GM12872 (cell line): Measurements from ENCODE around the gene CPNE2.

Source experiments
- CTCF ChIP-seq: IDR thresholded peaks from 3 replicates; pipeline ENCODE4 v1.5.1; 2011; ENCODE audit warnings: low read depth, mild to moderate bottlenecking, low read length, moderate library complexity; ENCODE audit not compliant: insufficient read depth

CPNE2 gene

DNA sequence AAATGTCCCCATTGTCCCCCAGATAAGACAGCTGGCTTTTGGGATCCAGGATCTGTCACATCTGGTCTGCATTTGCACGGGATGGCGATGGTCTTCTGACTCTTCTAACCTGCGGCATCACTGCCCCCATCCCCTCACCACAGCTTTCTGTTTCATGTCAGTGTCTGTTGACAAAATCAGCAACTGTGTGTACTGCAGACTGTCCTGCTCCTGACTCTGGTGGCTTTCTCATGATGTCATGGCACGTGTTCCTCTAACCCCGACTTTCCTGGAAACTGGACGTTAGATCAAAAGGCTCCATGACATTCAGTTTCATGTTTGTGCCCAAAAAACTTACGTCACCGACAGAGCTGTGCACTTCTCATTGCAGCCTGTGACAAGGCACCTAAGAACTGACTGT is 30.1 kb upstream of the CPNE2 start:
- no peak for TF ChIP-seq CTCF

GRCh38 chr16:57064995-57065394 is 27.4 kb upstream of the CPNE2 start:
- TF ChIP-seq CTCF = no peak

DNA sequence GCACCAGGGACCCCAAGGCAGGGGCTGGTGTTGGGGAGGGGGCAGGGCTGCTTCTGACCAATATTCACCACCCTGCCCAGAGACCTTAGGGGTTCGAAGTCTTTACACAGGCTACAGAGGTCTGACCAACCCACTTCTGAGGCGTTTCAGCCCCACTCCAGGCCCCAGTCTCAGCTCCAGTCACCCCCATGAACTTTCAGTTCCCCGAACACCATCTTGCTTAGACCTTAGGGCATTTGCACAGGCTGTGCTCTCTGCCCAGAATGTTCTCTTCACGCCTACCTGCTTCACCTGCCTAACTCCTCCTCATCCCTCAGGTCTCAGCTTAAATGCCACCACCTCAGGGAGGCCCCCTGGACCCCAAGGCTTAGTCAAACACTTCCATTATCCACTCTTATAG is 25.8 kb upstream of the CPNE2 start:
- TF ChIP-seq CTCF = no peak

DNA sequence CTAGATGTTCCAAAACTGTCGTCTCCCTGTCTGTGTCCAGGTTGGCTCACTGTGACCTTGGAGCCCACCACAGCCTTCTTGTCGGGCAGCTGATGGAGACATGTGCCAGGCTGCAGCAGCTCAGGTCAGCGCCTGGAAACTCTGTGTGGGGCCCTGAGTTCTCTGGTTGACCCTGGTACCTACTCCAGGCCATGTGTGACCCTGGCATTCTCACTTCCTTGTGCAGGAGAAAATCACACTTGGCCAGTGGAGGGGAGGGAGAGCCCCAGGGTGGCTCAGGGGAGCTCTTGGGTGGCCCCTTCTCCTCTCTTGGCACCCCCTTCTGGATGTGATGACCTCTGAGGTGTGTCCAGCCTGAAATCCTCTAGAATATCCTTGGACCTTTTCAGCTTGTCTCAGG is 25.0 kb upstream of the CPNE2 start:
- TF ChIP-seq CTCF = no peak

DNA sequence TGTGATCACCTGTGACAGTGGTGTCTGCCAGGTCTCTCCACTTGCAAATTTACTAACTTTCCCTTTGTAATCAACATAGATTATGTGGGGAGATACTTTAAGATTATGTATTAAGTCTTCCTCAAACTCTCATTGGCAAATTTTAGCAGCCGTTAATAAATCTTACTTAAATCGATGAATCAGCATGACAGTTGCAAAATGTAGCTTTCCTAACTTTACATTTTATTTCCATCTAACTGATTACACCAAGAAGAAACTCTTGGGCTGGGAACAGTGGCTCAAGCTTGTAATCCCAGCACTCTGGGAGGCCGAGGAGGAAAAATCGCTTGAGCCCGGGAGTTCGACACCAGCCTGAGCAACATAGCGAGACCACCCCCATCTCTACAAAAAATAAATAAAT is 23.3 kb upstream of the CPNE2 start:
- no peak for TF ChIP-seq CTCF

DNA sequence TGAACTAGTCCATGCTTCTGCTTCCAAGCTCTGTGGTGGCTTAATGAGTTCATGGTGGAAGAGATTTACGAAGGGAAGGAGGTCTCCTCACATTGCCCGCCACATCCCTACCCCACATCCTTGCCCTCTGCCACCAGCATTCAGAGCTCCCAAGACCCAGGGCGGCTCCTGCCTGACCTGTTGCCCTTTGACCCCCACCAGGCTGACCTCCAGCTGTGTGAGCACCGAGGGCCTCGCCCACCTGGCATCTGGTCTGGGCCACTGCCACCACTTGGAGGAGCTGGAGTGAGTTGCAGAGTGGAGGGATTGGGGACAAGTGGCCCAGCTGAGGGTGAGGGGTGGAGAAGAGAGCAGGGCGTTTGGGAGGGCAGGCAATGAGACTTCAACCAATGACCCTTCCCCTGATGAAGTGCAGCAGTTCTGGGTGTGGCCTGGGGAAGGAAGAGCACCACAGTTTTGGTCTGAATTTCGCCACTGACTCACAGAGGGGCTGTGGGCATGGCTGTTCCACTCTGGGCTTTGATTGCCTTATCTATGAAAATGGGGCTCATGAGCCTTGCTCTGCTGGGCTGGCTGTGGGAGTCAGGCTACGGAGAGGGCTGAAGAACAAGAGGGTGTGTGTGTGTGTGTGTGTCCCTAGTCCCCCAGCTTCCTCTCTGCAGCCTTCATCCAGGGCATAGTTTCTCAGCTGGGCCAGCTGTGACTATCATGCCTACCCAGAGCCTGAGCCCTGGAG is 22.6 kb upstream of the CPNE2 start:
- no peak for TF ChIP-seq CTCF

GRCh38 chr16:57070424-57070823 is 22.0 kb upstream of the CPNE2 start:
- no peak for TF ChIP-seq CTCF
